DND-41 (cell line): ENCODE data around the gene CLMP.

ENCODE experiments used
- CTCF ChIP-seq: IDR thresholded peaks from 2 replicates; pipeline ENCODE4 v1.5.1; 2012; ENCODE audit warnings: borderline replicate concordance, low read length, moderate library complexity, mild to moderate bottlenecking; ENCODE audit not compliant: poor library complexity, severe bottlenecking; ENCODE audit errors: extremely low read depth
- EZH2 ChIP-seq: IDR thresholded peaks from 3 replicates; pipeline ENCODE4 v1.6.1; 2012; ENCODE audit warnings: borderline replicate concordance, low read depth, mild to moderate bottlenecking, moderate library complexity, low read length, inconsistent platforms; ENCODE audit not compliant: severe bottlenecking

DNA sequence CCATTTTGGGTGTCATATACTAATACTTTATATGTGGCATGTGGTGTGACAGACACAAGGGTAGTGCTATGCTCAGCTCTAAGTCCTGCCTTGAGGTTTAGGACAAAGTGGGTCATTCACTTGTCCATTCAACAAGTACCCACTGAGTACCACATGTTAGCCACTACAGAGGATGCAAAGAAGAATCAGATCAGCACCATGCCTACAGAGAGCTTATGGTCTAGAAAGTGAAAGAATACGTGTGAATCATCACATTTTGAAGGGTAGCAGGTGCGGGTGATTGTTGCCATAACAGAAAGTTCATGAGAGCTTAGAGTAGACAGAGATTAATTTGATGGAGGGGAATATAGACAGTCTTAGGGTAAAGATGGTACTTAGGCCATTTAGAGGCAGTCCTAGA lies 18.3 kb downstream of the CLMP start:
- TF ChIP-seq CTCF (no peak), EZH2 (no peak)
